MCF 10A (cell line): ENCODE results near the gene TMEM40. TPM values are rescaled to one million over a fixed set of nuclear protein-coding genes. Genes with fewer than 3 reads are reported as not detected.
A peak's percentile ranks its signal among the peaks of the same experiment; 100 is the strongest.
"Not testable (repeated sequence)": the region's sequence is repeated elsewhere in the genome, so short reads cannot be mapped to it uniquely, and the experiment has no call there.

Experiments used
- BruUV-seq: library from RNA; stranded (reverse); fragments of 400-500 nt; replicated peaks from 2 replicates; lab custom pipeline; 2021; lab: Mats Ljungman, UMichigan
- CTCF ChIA-PET: fragments of 300-600 bp; sonication (Branson Sonifier 250); formaldehyde crosslinking; extraction: SDS; loops from one replicate; lab custom pipeline; 2021; ENCODE audit warnings: antibody characterized with exemption, inconsistent platforms; lab: Yijun Ruan, JAX
- POLR2A ChIA-PET: fragments of 300-600, 350-650 bp; sonication (Branson Sonifier 250); formaldehyde crosslinking; extraction: SDS; loops from one replicate; lab custom pipeline; 2020; ENCODE audit warnings: antibody characterized with exemption, inconsistent platforms; lab: Yijun Ruan, JAX
- DNase-seq: peaks from one replicate; pipeline ENCODE4 v3.0.0-alpha.2; 2018; ENCODE audit not compliant: unreplicated experiment
- H3K27ac Mint-ChIP-seq: one replicate; pipeline ENCODE4 v1.8.0; 2022; ENCODE audit warnings: mild to moderate bottlenecking, low read depth, mixed read lengths; ENCODE audit not compliant: unreplicated experiment
- H3K27me3 Mint-ChIP-seq: one replicate; pipeline ENCODE4 v1.8.0; 2022; ENCODE audit warnings: mixed read lengths; ENCODE audit not compliant: insufficient read depth, unreplicated experiment
- H3K36me3 Mint-ChIP-seq: one replicate; pipeline ENCODE4 v1.8.0; 2022; ENCODE audit warnings: mild to moderate bottlenecking, moderate library complexity, mixed read lengths; ENCODE audit not compliant: insufficient read depth, unreplicated experiment
- H3K4me1 Mint-ChIP-seq: one replicate; pipeline ENCODE4 v1.8.0; 2022; ENCODE audit warnings: mixed read lengths; ENCODE audit not compliant: insufficient read depth, unreplicated experiment
- H3K4me3 Mint-ChIP-seq: one replicate; pipeline ENCODE4 v1.8.0; 2022; ENCODE audit warnings: mild to moderate bottlenecking, moderate library complexity, mixed read lengths; ENCODE audit not compliant: unreplicated experiment
- H3K9me3 Mint-ChIP-seq: one replicate; pipeline ENCODE4 v1.8.0; 2022; ENCODE audit warnings: mixed read lengths; ENCODE audit not compliant: unreplicated experiment
- CTCF ChIP-seq: fragments of 200-600 bp; IDR thresholded peaks from one replicate; pipeline ENCODE4 v1.8.0; 2022; ENCODE audit warnings: antibody characterized with exemption, mild to moderate bottlenecking; ENCODE audit not compliant: unreplicated experiment
- intact Hi-C: fragments of 100-400 bp; cut with micrococcal nuclease; formaldehyde crosslinking; loops from 2 replicates; pipeline ENCODE4 v1.14.1; 2022
- total RNA-seq: library from RNA; stranded (reverse); gene quantifications from 2 replicates; pipeline ENCODE4 v1.2.3, GENCODE V29; 2022

The TMEM40 gene
- total RNA-seq, 1 experiment from 2014 or later, result 58.4 TPM

- TF ChIP-seq CTCF, result no peak
- H3K36me3 Mint-ChIP-seq, result no peaks in the 10 kb centered on the region
- no peaks in the 10 kb centered on the region for H3K27me3 Mint-ChIP-seq
- DNase-seq, result no peak
- no peaks in the 10 kb centered on the region for H3K9me3 Mint-ChIP-seq
- H3K4me3 Mint-ChIP-seq, result no peak overlapping the region
- no peaks in the 10 kb centered on the region for H3K4me1 Mint-ChIP-seq
- H3K27ac Mint-ChIP-seq, result no peak overlapping the region
- intact Hi-C loops, result no loop called here
- ChIA-PET CTCF (no interaction called here), POLR2A (interaction anchor here (1.3 kb wide), 1 partner anchor 25 kb away, joined by 3 read pairs; no protein-coding TSS in a partner anchor)
- no TSS peak for BruUV-seq
These were observed 34.6 kb upstream of the TMEM40 start for GRCh38 chr3:12793701-12794100.

- Mint-ChIP-seq H3K27me3 (peaks cover 7% of the 10 kb centered on the region), H3K4me3 (no peak overlapping the region), H3K36me3 (peaks cover 5% of the 10 kb centered on the region), H3K27ac (no peak overlapping the region), H3K4me1 (no peaks in the 10 kb centered on the region), H3K9me3 (no peaks in the 10 kb centered on the region)
- CTCF ChIA-PET, result interaction anchor here (0.6 kb wide), 1 partner anchor 135 kb away, joined by 3 read pairs; no protein-coding TSS in a partner anchor
- intact Hi-C loops, result no loop called here
- BruUV-seq, result no TSS peak
- TF ChIP-seq CTCF, result no peak
- POLR2A ChIA-PET, result no interaction called here
- DNase-seq, result no peak
These were observed 32.4 kb upstream of the TMEM40 start for GRCh38 chr3:12791430-12791829.

GRCh38 chr3:12787967-12788690 is 29.1 kb upstream of the TMEM40 start:
- CTCF ChIA-PET, result interaction anchor here (0.6 to 2.6 kb wide), 19 partner anchors 8 to 484 kb away, joined by 3 to 8 read pairs (median 4); partner anchors contain the start of gene CAND2
- H3K27me3 Mint-ChIP-seq, result peaks cover 12% of the 10 kb centered on the region
- H3K9me3 Mint-ChIP-seq, H3K4me3 Mint-ChIP-seq, intact Hi-C loops, POLR2A ChIA-PET, H3K4me1 Mint-ChIP-seq, H3K27ac Mint-ChIP-seq, H3K36me3 Mint-ChIP-seq, BruUV-seq, DNase-seq: not testable (repeated sequence)

- H3K27ac Mint-ChIP-seq, H3K9me3 Mint-ChIP-seq, intact Hi-C loops, BruUV-seq, H3K36me3 Mint-ChIP-seq, H3K4me3 Mint-ChIP-seq, POLR2A ChIA-PET, H3K4me1 Mint-ChIP-seq: not testable (repeated sequence)
- DNase-seq, result peak; percentile 66
- peaks cover 12% of the 10 kb centered on the region for H3K27me3 Mint-ChIP-seq
- CTCF ChIA-PET, result interaction anchor here (0.7 to 2.6 kb wide), 17 partner anchors 8 to 521 kb away, joined by 3 to 8 read pairs (median 4); partner anchors contain the start of gene CAND2
These were observed 28.3 kb upstream of the TMEM40 start for GRCh38 chr3:12787346-12787745.

GRCh38 chr3:12785096-12785495 is 26.0 kb upstream of the TMEM40 start:
- Mint-ChIP-seq H3K9me3 (no peaks in the 10 kb centered on the region), H3K27me3 (peaks cover 12% of the 10 kb centered on the region), H3K4me3 (no peak overlapping the region), H3K36me3 (peaks cover 5% of the 10 kb centered on the region), H3K4me1 (no peaks in the 10 kb centered on the region), H3K27ac (no peak overlapping the region)
- intact Hi-C loops, result no loop called here
- ChIA-PET POLR2A (no interaction called here), CTCF (no interaction called here)
- no TSS peak for BruUV-seq
- no peak for TF ChIP-seq CTCF
- no peak for DNase-seq
